Measurements from ENCODE around the gene ABCB8. TPM values are rescaled to one million over a fixed set of nuclear protein-coding genes. Genes with fewer than 3 reads are reported as not detected.

The ABCB8 gene
- total and polyA plus RNA-seq, 2 donors (not counting 1 experiment from before 2014, with no cell fraction given), result 41.4 to 69.7 TPM

DNA sequence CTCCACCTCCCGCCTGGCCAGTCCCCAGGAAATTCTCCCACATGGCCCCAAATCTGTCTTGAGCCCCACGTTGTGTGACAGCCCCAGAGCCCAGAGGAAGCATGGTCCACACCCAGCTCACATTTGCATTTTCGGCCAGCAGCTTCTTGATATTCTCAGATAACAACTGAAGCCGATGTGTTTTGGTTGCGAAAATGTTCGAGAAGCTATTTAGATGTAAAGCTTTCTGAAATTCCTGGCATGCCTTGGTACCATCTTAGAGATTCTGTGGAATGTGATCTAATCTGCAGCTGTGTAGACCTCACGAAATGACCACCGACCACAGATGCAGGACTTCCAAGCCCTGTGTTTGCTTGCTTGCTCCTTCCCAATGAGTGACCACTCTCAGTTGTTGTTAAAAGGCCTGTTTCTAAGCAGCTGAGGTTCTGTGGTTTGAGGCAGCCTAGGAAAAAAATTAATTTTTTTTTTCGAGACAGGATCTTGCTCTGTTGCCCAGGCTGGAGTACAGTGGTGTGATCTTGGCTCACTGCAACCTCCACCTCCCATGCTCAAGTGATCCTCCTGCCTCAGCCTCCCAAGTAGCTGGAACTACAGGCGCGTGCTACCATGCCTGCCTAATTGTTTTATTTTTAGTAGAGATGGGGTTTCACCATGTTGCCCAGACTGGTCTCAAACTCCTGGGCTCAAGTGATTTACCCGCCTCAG lies 40.0 kb downstream of the ABCB8 start:
- Histone ChIP-seq H3K27me3 (replicated peaks in 1 of 4; ENCODE audit: control extremely low read depth in 1 of 4, control insufficient read depth in 3 of 4, insufficient read depth in 4 of 4, low read length in 3 of 4) (no peaks in the 10 kb centered on the region), H3K9ac (ENCODE audit: low read length) (no peak overlapping the region), H3K4me3 (ENCODE audit: control extremely low read depth in 1 of 5, extremely low read depth in 1 of 5, insufficient read depth in 1 of 5, low read depth in 2 of 5, low read length in 4 of 5) (no peak overlapping the region), H3K9me3 (ENCODE audit: control extremely low read depth in 1 of 3, control insufficient read depth in 2 of 3, insufficient read depth in 1 of 3, low read length in 2 of 3) (no peaks in the 10 kb centered on the region), H3K36me3 (replicated peaks in 1 of 2; ENCODE audit: control extremely low read depth in 1 of 2, control insufficient read depth in 1 of 2, extremely low read depth in 1 of 2, insufficient read depth in 2 of 2, low read length in 1 of 2) (peaks cover 0 to 47% of the 10 kb centered on the region in 2 experiments), H2AFZ (ENCODE audit: insufficient read depth, low read depth, low read length, poor library complexity, severe bottlenecking) (no peak overlapping the region), H3K4me2 (replicated peaks; ENCODE audit: low read depth, low read length, poor library complexity, severe bottlenecking) (no peak overlapping the region), H3K79me2 (ENCODE audit: control insufficient read depth, insufficient read depth, low read length) (no peaks in the 10 kb centered on the region), H3K27ac (ENCODE audit: low read length in 2 of 2) (no peak overlapping the region), H3K4me1 (ENCODE audit: control insufficient read depth in 2 of 2, insufficient read depth in 2 of 2, low read length in 2 of 2) (no peaks in the 10 kb centered on the region), H4K20me1 (ENCODE audit: control insufficient read depth, insufficient read depth, low read length, poor library complexity, severe bottlenecking) (no peaks in the 10 kb centered on the region)
- POLR2A ChIA-PET, result no interaction called here
- H3K9me3 Mint-ChIP-seq (ENCODE audit: insufficient read depth), result no peaks in the 10 kb centered on the region
- CTCF ChIA-PET, result interaction anchor here (0.8 to 1.4 kb wide), 2 partner anchors 9 to 42 kb away, joined by 3 to 4 read pairs; no protein-coding TSS in a partner anchor
- TF ChIP-seq, protein P1, sequence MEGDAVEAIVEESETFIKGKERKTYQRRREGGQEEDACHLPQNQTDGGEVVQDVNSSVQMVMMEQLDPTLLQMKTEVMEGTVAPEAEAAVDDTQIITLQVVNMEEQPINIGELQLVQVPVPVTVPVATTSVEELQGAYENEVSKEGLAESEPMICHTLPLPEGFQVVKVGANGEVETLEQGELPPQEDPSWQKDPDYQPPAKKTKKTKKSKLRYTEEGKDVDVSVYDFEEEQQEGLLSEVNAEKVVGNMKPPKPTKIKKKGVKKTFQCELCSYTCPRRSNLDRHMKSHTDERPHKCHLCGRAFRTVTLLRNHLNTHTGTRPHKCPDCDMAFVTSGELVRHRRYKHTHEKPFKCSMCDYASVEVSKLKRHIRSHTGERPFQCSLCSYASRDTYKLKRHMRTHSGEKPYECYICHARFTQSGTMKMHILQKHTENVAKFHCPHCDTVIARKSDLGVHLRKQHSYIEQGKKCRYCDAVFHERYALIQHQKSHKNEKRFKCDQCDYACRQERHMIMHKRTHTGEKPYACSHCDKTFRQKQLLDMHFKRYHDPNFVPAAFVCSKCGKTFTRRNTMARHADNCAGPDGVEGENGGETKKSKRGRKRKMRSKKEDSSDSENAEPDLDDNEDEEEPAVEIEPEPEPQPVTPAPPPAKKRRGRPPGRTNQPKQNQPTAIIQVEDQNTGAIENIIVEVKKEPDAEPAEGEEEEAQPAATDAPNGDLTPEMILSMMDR (IDR thresholded peaks at IDR 0.05), result no peak
- no peak for TF ChIP-seq EZH2 (IDR thresholded peaks at IDR 0.05; ENCODE audit: borderline replicate concordance, insufficient read depth, low read depth, low read length, poor library complexity, severe bottlenecking)
- H3K4me1 Mint-ChIP-seq, result no peaks in the 10 kb centered on the region
- ATAC-seq (ENCODE audit: low read depth) (no peak), DNase-seq (no peak)
- intact Hi-C loops (cut with micrococcal nuclease), result no loop called here
- no peak overlapping the region for H3K27ac Mint-ChIP-seq
- no peaks in the 10 kb centered on the region for H3K27me3 Mint-ChIP-seq
- whole genome bisulfite sequencing (ENCODE audit: insufficient coverage), result 100% methylated on average over 10 of the region's 12 CpGs
- H3K4me3 Mint-ChIP-seq, result no peak overlapping the region

DNA sequence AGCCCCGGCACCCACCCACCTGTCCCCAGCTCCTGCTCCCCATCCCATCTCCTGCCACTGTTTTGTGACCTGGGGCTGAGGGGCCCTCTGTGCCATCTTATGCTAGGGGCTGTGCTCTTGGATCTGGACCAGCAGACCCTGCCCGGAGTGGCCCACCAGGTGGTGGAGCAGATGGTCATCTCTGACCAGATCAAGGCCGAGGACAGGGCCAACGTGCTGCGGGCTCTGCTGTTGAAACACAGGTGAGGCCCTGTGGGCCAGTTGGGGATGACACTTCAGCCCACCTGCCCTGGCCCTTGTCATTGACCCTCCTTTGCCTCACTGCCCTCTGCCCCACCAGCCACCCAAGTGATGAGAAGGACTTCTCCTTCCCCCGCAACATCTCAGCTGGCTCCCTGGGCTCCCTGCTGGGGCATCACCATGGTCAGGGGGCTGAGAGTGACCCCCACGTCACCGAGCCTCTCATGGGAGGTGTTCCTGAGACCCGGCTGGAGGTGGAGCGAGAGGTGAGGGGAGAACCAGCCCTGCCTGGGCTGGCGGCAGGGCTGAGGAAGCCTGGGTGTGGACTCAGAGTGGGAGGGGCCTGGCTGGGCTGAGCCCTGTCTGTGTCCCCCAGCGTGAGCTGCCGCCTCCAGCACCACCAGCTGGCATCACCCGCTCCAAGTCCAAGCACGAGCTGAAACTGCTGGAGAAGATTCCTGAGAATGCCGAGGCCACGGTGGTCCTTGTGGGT lies 41.8 kb downstream of the ABCB8 start:
- POLR2A ChIA-PET, result no interaction called here
- Mint-ChIP-seq H3K9me3 (ENCODE audit: insufficient read depth) (no peaks in the 10 kb centered on the region), H3K4me3 (no peak overlapping the region), H3K27ac (no peak overlapping the region), H3K4me1 (no peaks in the 10 kb centered on the region), H3K27me3 (no peaks in the 10 kb centered on the region)
- no peak overlapping the region for H3K4me3 ChIP-seq (ENCODE audit: control extremely low read depth in 1 of 5, extremely low read depth in 1 of 5, insufficient read depth in 1 of 5, low read depth in 2 of 5, low read length in 4 of 5)
- no peak for TF ChIP-seq EZH2 (IDR thresholded peaks at IDR 0.05; ENCODE audit: borderline replicate concordance, insufficient read depth, low read depth, low read length, poor library complexity, severe bottlenecking)
- TF ChIP-seq, protein P1 (IDR thresholded peaks at IDR 0.05), result no peak
- no peaks in the 10 kb centered on the region for H3K27me3 ChIP-seq (replicated peaks in 1 of 4; ENCODE audit: control extremely low read depth in 1 of 4, control insufficient read depth in 3 of 4, insufficient read depth in 4 of 4, low read length in 3 of 4)
- H3K27ac ChIP-seq (ENCODE audit: low read length in 2 of 2), result no peak overlapping the region
- H3K4me1 ChIP-seq (ENCODE audit: control insufficient read depth in 2 of 2, insufficient read depth in 2 of 2, low read length in 2 of 2), result no peaks in the 10 kb centered on the region
- ATAC-seq (ENCODE audit: low read depth) (no peak), DNase-seq (no peak)
- no peaks in the 10 kb centered on the region for H4K20me1 ChIP-seq (ENCODE audit: control insufficient read depth, insufficient read depth, low read length, poor library complexity, severe bottlenecking)
- H3K4me2 ChIP-seq (replicated peaks; ENCODE audit: low read depth, low read length, poor library complexity, severe bottlenecking), result no peak overlapping the region
- H3K79me2 ChIP-seq (ENCODE audit: control insufficient read depth, insufficient read depth, low read length), result no peaks in the 10 kb centered on the region
- intact Hi-C loops (cut with micrococcal nuclease), result no loop called here
- peaks cover 0 to 39% of the 10 kb centered on the region in 2 experiments for H3K36me3 ChIP-seq (replicated peaks in 1 of 2; ENCODE audit: control extremely low read depth in 1 of 2, control insufficient read depth in 1 of 2, extremely low read depth in 1 of 2, insufficient read depth in 2 of 2, low read length in 1 of 2)
- CTCF ChIA-PET, result no interaction called here
- H3K9me3 ChIP-seq (ENCODE audit: control extremely low read depth in 1 of 3, control insufficient read depth in 2 of 3, insufficient read depth in 1 of 3, low read length in 2 of 3), result no peaks in the 10 kb centered on the region
- H2AFZ ChIP-seq (ENCODE audit: insufficient read depth, low read depth, low read length, poor library complexity, severe bottlenecking), result no peak overlapping the region
- H3K9ac ChIP-seq (ENCODE audit: low read length), result no peak overlapping the region
- 95% methylated on average over 16 of the region's 17 CpGs for WGBS (ENCODE audit: insufficient coverage)
